Measurements from ENCODE around the gene SPON1.
"Not testable (repeated sequence)": the region's sequence is repeated elsewhere in the genome, so short reads cannot be mapped to it uniquely, and the experiment has no call there.

DNA sequence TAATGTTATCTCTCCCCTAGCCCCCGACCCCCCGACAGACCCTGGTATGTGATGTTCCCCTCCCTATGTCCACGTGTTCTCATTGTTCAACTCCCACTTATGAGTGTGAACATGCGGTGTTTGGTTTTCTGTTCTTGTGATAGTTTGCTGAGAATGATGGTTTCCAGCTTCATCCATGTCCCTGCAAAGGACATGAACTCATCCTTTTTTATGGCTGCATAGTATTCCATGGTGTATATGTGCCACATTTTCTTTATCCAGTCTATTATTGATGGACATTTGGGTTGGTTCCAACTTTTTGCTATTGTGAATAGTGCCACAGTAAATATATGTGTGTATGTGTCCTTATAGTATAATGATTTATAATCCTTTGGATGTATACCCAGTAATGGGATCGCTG is 24.2 kb downstream of the SPON1 start:
- TF ChIP-seq EZH2 (IDR thresholded peaks at IDR 0.05); POLR2AphosphoS5 (IDR thresholded peaks at IDR 0.05; ENCODE audit: borderline replicate concordance, low read depth, low read length): not testable (repeated sequence)

Measured in SK-N-MC (cell line).